WTC11 (cell line): ENCODE results near the gene WWOX. TPM values are rescaled to one million over a fixed set of nuclear protein-coding genes. Genes with fewer than 3 reads are reported as not detected.

Experiments used
- ATAC-seq: fragments of 200-7000 bp; cut with Tn5 transposase; 2 replicates; pipeline ENCODE4 v1.10.0; 2021; ENCODE audit warnings: mild to moderate bottlenecking, moderate library complexity
- CTCF ChIA-PET: fragments of 300-600 bp; sonication (Branson Sonifier 250); formaldehyde crosslinking; loops from one replicate; lab custom pipeline; 2021; ENCODE audit warnings: antibody characterized with exemption; lab: Charles Lee
- POLR2A ChIA-PET: fragments of 350-600 bp; sonication (Branson Sonifier 250); formaldehyde crosslinking; loops from one replicate; lab custom pipeline; 2021; ENCODE audit warnings: antibody characterized with exemption; lab: Charles Lee
- DNase-seq: peaks from one replicate; pipeline ENCODE4 v3.0.0; 2021; ENCODE audit warnings: low spot score
- H3K27ac Mint-ChIP-seq: 2 replicates; pipeline ENCODE4 v1.8.0; 2021; ENCODE audit warnings: mixed read lengths
- H3K27me3 Mint-ChIP-seq: 2 replicates; pipeline ENCODE4 v1.8.0; 2021; ENCODE audit warnings: low read depth, mild to moderate bottlenecking, moderate library complexity, mixed read lengths
- H3K36me3 Mint-ChIP-seq: 2 replicates; pipeline ENCODE4 v1.8.0; 2021; ENCODE audit warnings: mixed read lengths
- H3K4me1 Mint-ChIP-seq: 2 replicates; pipeline ENCODE4 v1.8.0; 2022; ENCODE audit warnings: mixed read lengths
- H3K4me3 Mint-ChIP-seq: 2 replicates; pipeline ENCODE4 v1.8.0; 2021; ENCODE audit warnings: mild to moderate bottlenecking, moderate library complexity, mixed read lengths
- H3K9me3 Mint-ChIP-seq: 2 replicates; pipeline ENCODE4 v1.8.0; 2021; ENCODE audit warnings: mixed read lengths
- CBFB ChIP-seq: sonication (generic); formaldehyde crosslinking; IDR thresholded peaks from 2 replicates; pipeline ENCODE4 v1.8.1; 2022; ENCODE audit warnings: mild to moderate bottlenecking, low read depth, missing genetic modification reagents
- FOXP1 ChIP-seq: sonication (generic); formaldehyde crosslinking; IDR thresholded peaks from 2 replicates; pipeline ENCODE4 v1.8.0; 2022; ENCODE audit warnings: missing genetic modification reagents, mild to moderate bottlenecking, moderate library complexity, borderline replicate concordance
- KAT7 ChIP-seq: sonication (generic); formaldehyde crosslinking; IDR thresholded peaks from 2 replicates; pipeline ENCODE4 v1.8.1; 2023; ENCODE audit warnings: missing genetic modification reagents, mild to moderate bottlenecking, borderline replicate concordance
- NFE2L1 ChIP-seq: sonication (generic); formaldehyde crosslinking; IDR thresholded peaks from 2 replicates; pipeline ENCODE4 v1.8.1; 2023; ENCODE audit warnings: missing genetic modification reagents
- OVOL2 ChIP-seq: fragments of 250-450 bp; sonication (Bioruptor Pico); IDR thresholded peaks from 2 replicates; pipeline ENCODE4 v1.9.0; 2021; ENCODE audit warnings: mild to moderate bottlenecking, borderline replicate concordance
- SMAD3 ChIP-seq: sonication (generic); formaldehyde crosslinking; IDR thresholded peaks from 2 replicates; pipeline ENCODE4 v1.8.0; 2022; ENCODE audit warnings: missing genetic modification reagents, mild to moderate bottlenecking, borderline replicate concordance
- SMAD4 ChIP-seq: sonication (generic); formaldehyde crosslinking; IDR thresholded peaks from 2 replicates; pipeline ENCODE4 v1.8.0; 2022; ENCODE audit warnings: mild to moderate bottlenecking, missing genetic modification reagents
- SOX15 ChIP-seq: fragments of 250-450 bp; sonication (Bioruptor Pico); IDR thresholded peaks from 2 replicates; pipeline ENCODE4 v1.9.0; 2021; ENCODE audit warnings: mild to moderate bottlenecking
- SP1 ChIP-seq: sonication (generic); formaldehyde crosslinking; conservative IDR thresholded peaks from 2 replicates; pipeline ENCODE4 v1.8.1; 2022; ENCODE audit warnings: missing genetic modification reagents
- TEAD1 ChIP-seq: sonication (generic); formaldehyde crosslinking; IDR thresholded peaks from 2 replicates; pipeline ENCODE4 v1.8.0; 2022; ENCODE audit warnings: mild to moderate bottlenecking, missing genetic modification reagents
- ZNF121 ChIP-seq: sonication (generic); formaldehyde crosslinking; IDR thresholded peaks from 2 replicates; pipeline ENCODE4 v1.8.0; 2023; ENCODE audit warnings: missing genetic modification reagents
- ZNF232 ChIP-seq: sonication (generic); formaldehyde crosslinking; IDR thresholded peaks from 2 replicates; pipeline ENCODE4 v1.8.0; 2022; ENCODE audit warnings: mild to moderate bottlenecking, missing genetic modification reagents
- total RNA-seq: library from RNA; stranded (reverse); gene quantifications from 3 replicates; pipeline ENCODE4 v1.2.3, GENCODE V29; 2021
- TF ChIP-seq, protein P1 (sequence below): sonication (generic); formaldehyde crosslinking; conservative IDR thresholded peaks from 2 replicates; pipeline ENCODE4 v1.8.1; 2023; ENCODE audit warnings: mild to moderate bottlenecking, low read depth, missing genetic modification reagents, moderate library complexity
- TF ChIP-seq, protein P2 (sequence below): sonication (generic); formaldehyde crosslinking; IDR thresholded peaks from 2 replicates; pipeline ENCODE4 v1.8.1; 2023; ENCODE audit warnings: mild to moderate bottlenecking, missing genetic modification reagents, moderate library complexity
- TF ChIP-seq, protein P3 (sequence below): sonication (generic); formaldehyde crosslinking; IDR thresholded peaks from 2 replicates; pipeline ENCODE4 v1.8.1; 2023; ENCODE audit warnings: mild to moderate bottlenecking, moderate library complexity, missing genetic modification reagents
- TF ChIP-seq, protein P4 (sequence below): sonication (generic); formaldehyde crosslinking; IDR thresholded peaks from 2 replicates; pipeline ENCODE4 v1.8.0; 2023; ENCODE audit warnings: mild to moderate bottlenecking, missing genetic modification reagents
- TF ChIP-seq, protein P5 (sequence below): fragments of 250-450 bp; sonication (Bioruptor Pico); IDR thresholded peaks from 2 replicates; pipeline ENCODE4 v1.9.0; 2021; ENCODE audit warnings: mild to moderate bottlenecking, borderline replicate concordance
- TF ChIP-seq, protein P6 (sequence below): sonication (generic); formaldehyde crosslinking; IDR thresholded peaks from 2 replicates; pipeline ENCODE4 v1.8.0; 2022; ENCODE audit warnings: mild to moderate bottlenecking, missing genetic modification reagents
- TF ChIP-seq, protein P7 (sequence below): sonication (generic); formaldehyde crosslinking; IDR thresholded peaks from 2 replicates; pipeline ENCODE4 v1.8.1; 2023; ENCODE audit warnings: mild to moderate bottlenecking, missing genetic modification reagents

WWOX gene
- total RNA-seq, 1 experiment from 2014 or later: 15.7 TPM

DNA sequence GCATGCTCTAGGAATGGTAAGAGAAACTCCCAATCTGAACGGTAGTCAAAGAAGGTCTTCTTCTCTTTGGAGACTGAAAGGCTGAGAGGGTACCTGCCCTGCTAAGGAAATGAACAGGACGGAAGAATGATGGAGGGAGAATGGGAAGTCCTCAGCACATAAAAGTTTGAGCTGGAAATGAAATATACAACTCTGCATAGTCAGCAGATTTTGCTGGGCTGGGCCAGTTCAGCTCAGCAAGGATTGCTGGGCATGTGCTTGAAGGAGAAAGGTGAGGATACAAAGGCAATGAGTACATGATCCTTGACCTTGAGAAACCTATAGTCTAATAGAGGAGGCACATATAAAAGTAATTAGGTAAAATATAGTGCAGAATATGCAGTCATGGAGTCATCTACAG is 831.8 kb downstream of the WWOX start (continued):
- TF ChIP-seq, protein P1, sequence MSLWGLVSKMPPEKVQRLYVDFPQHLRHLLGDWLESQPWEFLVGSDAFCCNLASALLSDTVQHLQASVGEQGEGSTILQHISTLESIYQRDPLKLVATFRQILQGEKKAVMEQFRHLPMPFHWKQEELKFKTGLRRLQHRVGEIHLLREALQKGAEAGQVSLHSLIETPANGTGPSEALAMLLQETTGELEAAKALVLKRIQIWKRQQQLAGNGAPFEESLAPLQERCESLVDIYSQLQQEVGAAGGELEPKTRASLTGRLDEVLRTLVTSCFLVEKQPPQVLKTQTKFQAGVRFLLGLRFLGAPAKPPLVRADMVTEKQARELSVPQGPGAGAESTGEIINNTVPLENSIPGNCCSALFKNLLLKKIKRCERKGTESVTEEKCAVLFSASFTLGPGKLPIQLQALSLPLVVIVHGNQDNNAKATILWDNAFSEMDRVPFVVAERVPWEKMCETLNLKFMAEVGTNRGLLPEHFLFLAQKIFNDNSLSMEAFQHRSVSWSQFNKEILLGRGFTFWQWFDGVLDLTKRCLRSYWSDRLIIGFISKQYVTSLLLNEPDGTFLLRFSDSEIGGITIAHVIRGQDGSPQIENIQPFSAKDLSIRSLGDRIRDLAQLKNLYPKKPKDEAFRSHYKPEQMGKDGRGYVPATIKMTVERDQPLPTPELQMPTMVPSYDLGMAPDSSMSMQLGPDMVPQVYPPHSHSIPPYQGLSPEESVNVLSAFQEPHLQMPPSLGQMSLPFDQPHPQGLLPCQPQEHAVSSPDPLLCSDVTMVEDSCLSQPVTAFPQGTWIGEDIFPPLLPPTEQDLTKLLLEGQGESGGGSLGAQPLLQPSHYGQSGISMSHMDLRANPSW (CRISPR knock-in tag): no peak
- no peak for TF ChIP-seq ZNF121
- TF ChIP-seq, protein P2, sequence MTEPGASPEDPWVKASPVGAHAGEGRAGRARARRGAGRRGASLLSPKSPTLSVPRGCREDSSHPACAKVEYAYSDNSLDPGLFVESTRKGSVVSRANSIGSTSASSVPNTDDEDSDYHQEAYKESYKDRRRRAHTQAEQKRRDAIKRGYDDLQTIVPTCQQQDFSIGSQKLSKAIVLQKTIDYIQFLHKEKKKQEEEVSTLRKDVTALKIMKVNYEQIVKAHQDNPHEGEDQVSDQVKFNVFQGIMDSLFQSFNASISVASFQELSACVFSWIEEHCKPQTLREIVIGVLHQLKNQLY (CRISPR knock-in tag): no peak
- no peak for TF ChIP-seq KAT7 (CRISPR knock-in tag)
- TF ChIP-seq, protein P3, sequence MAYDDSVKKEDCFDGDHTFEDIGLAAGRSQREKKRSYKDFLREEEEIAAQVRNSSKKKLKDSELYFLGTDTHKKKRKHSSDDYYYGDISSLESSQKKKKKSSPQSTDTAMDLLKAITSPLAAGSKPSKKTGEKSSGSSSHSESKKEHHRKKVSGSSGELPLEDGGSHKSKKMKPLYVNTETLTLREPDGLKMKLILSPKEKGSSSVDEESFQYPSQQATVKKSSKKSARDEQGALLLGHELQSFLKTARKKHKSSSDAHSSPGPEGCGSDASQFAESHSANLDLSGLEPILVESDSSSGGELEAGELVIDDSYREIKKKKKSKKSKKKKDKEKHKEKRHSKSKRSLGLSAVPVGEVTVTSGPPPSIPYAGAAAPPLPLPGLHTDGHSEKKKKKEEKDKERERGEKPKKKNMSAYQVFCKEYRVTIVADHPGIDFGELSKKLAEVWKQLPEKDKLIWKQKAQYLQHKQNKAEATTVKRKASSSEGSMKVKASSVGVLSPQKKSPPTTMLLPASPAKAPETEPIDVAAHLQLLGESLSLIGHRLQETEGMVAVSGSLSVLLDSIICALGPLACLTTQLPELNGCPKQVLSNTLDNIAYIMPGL: no peak
- TF ChIP-seq TEAD1 (CRISPR knock-in tag): no peak
- TF ChIP-seq SOX15 (CRISPR knock-in tag): no peak

DNA sequence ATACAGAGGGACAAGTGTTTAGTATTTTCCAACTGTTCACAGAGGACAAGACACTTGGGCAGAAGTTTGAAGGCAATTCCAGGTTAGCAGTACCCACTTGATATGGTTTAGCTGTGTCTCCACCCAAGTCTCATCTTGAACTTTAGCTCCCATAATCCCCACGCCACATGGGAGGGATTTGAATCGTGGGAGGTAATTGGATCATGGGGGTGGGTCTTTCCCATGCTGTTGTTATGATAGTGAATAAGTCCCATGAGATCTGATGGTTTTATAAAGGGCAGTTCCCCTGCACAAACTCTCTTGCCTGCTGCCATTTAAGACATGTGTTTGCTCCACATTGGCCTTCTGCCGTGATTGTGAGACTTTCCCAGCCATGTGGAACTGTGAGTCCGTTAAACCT is 832.2 kb downstream of the WWOX start:
- ATAC-seq: no peak
- DNase-seq: no peak
- Mint-ChIP-seq H3K4me3 (no peak overlapping the region), H3K27me3 (no peaks in the 10 kb centered on the region), H3K4me1 (no peaks in the 10 kb centered on the region; the same call in 1 of the 2 replicates), H3K36me3 (no peaks in the 10 kb centered on the region), H3K9me3 (no peaks in the 10 kb centered on the region), H3K27ac (no peak overlapping the region)
- POLR2A ChIA-PET: no interaction called here
- CTCF ChIA-PET: no interaction called here
- no peak for TF ChIP-seq SMAD3 (CRISPR knock-in tag)
- TF ChIP-seq, protein P4, sequence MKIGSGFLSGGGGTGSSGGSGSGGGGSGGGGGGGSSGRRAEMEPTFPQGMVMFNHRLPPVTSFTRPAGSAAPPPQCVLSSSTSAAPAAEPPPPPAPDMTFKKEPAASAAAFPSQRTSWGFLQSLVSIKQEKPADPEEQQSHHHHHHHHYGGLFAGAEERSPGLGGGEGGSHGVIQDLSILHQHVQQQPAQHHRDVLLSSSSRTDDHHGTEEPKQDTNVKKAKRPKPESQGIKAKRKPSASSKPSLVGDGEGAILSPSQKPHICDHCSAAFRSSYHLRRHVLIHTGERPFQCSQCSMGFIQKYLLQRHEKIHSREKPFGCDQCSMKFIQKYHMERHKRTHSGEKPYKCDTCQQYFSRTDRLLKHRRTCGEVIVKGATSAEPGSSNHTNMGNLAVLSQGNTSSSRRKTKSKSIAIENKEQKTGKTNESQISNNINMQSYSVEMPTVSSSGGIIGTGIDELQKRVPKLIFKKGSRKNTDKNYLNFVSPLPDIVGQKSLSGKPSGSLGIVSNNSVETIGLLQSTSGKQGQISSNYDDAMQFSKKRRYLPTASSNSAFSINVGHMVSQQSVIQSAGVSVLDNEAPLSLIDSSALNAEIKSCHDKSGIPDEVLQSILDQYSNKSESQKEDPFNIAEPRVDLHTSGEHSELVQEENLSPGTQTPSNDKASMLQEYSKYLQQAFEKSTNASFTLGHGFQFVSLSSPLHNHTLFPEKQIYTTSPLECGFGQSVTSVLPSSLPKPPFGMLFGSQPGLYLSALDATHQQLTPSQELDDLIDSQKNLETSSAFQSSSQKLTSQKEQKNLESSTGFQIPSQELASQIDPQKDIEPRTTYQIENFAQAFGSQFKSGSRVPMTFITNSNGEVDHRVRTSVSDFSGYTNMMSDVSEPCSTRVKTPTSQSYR (CRISPR knock-in tag): no peak
- TF ChIP-seq, protein P2 (CRISPR knock-in tag): no peak
- no peak for TF ChIP-seq SMAD4 (CRISPR knock-in tag)
- TF ChIP-seq SP1 (CRISPR knock-in tag): no peak
- TF ChIP-seq FOXP1 (CRISPR knock-in tag): no peak
- TF ChIP-seq CBFB: no peak
- no peak for TF ChIP-seq ZNF232 (CRISPR knock-in tag)
- TF ChIP-seq, protein P5, sequence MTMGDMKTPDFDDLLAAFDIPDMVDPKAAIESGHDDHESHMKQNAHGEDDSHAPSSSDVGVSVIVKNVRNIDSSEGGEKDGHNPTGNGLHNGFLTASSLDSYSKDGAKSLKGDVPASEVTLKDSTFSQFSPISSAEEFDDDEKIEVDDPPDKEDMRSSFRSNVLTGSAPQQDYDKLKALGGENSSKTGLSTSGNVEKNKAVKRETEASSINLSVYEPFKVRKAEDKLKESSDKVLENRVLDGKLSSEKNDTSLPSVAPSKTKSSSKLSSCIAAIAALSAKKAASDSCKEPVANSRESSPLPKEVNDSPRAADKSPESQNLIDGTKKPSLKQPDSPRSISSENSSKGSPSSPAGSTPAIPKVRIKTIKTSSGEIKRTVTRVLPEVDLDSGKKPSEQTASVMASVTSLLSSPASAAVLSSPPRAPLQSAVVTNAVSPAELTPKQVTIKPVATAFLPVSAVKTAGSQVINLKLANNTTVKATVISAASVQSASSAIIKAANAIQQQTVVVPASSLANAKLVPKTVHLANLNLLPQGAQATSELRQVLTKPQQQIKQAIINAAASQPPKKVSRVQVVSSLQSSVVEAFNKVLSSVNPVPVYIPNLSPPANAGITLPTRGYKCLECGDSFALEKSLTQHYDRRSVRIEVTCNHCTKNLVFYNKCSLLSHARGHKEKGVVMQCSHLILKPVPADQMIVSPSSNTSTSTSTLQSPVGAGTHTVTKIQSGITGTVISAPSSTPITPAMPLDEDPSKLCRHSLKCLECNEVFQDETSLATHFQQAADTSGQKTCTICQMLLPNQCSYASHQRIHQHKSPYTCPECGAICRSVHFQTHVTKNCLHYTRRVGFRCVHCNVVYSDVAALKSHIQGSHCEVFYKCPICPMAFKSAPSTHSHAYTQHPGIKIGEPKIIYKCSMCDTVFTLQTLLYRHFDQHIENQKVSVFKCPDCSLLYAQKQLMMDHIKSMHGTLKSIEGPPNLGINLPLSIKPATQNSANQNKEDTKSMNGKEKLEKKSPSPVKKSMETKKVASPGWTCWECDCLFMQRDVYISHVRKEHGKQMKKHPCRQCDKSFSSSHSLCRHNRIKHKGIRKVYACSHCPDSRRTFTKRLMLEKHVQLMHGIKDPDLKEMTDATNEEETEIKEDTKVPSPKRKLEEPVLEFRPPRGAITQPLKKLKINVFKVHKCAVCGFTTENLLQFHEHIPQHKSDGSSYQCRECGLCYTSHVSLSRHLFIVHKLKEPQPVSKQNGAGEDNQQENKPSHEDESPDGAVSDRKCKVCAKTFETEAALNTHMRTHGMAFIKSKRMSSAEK: no peak
- no peak for TF ChIP-seq NFE2L1
- TF ChIP-seq, protein P6, sequence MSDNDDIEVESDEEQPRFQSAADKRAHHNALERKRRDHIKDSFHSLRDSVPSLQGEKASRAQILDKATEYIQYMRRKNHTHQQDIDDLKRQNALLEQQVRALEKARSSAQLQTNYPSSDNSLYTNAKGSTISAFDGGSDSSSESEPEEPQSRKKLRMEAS (CRISPR knock-in tag): no peak
- no peak for TF ChIP-seq OVOL2 (CRISPR knock-in tag)
- TF ChIP-seq, protein P7, sequence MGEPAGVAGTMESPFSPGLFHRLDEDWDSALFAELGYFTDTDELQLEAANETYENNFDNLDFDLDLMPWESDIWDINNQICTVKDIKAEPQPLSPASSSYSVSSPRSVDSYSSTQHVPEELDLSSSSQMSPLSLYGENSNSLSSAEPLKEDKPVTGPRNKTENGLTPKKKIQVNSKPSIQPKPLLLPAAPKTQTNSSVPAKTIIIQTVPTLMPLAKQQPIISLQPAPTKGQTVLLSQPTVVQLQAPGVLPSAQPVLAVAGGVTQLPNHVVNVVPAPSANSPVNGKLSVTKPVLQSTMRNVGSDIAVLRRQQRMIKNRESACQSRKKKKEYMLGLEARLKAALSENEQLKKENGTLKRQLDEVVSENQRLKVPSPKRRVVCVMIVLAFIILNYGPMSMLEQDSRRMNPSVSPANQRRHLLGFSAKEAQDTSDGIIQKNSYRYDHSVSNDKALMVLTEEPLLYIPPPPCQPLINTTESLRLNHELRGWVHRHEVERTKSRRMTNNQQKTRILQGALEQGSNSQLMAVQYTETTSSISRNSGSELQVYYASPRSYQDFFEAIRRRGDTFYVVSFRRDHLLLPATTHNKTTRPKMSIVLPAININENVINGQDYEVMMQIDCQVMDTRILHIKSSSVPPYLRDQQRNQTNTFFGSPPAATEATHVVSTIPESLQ (CRISPR knock-in tag): no peak
